Epithelial cell of esophagus (primary cell): ENCODE measurements around the gene SORD.

Experiments
- DNase-seq: peaks from one replicate; pipeline ENCODE4 v3.0.0; 2010; ENCODE audit warnings: low read depth
- H3K4me3 ChIP-seq: 2 replicates; pipeline ENCODE4 v1.5.1; 2011; ENCODE audit warnings: mild to moderate bottlenecking, low read length, control low read depth
- CTCF ChIP-seq: IDR thresholded peaks from 2 replicates; pipeline ENCODE4 v1.5.1; 2011; ENCODE audit warnings: low read depth, mild to moderate bottlenecking, low read length, control low read depth, inconsistent platforms; ENCODE audit not compliant: insufficient read depth; ENCODE audit errors: missing control alignments

SORD gene

GRCh38 chr15:45093013-45093412, 70.0 kb downstream of the SORD start:
- DNase-seq: no peak

GRCh38 chr15:45093622-45094357, 70.8 kb downstream of the SORD start:
- DNase-seq: no peak

More at GRCh38 chr15:45093013-45093412, 70.0 kb downstream of the SORD start:
- no peak for TF ChIP-seq CTCF
- no peak overlapping the region for H3K4me3 ChIP-seq

GRCh38 chr15:45094358-45094730, 71.3 kb downstream of the SORD start:
- H3K4me3 ChIP-seq: no peak overlapping the region
- no peak for DNase-seq
- TF ChIP-seq CTCF: no peak

More at GRCh38 chr15:45093622-45094357, 70.8 kb downstream of the SORD start:
- H3K4me3 ChIP-seq: no peak overlapping the region
- TF ChIP-seq CTCF: no peak

- no peak for TF ChIP-seq CTCF
- DNase-seq: no peak
- H3K4me3 ChIP-seq: no peak overlapping the region
Observed at GRCh38 chr15:45095661-45096060, 72.7 kb downstream of the SORD start.

GRCh38 chr15:45097466-45097865, 74.5 kb downstream of the SORD start:
- DNase-seq: no peak
- no peak overlapping the region for H3K4me3 ChIP-seq
- TF ChIP-seq CTCF: no peak

- H3K4me3 ChIP-seq: no peak overlapping the region
- no peak for DNase-seq
- TF ChIP-seq CTCF: no peak
Observed at GRCh38 chr15:45099549-45100165, 76.7 kb downstream of the SORD start.
